ENCODE results near the gene HTR1D. TPM values are rescaled to one million over a fixed set of nuclear protein-coding genes. Genes with fewer than 3 reads are reported as not detected.

The HTR1D gene
- polyA plus RNA-seq, 2 of the 4 experiments (the other 2 are of a cell fraction), result 8.5 to 11.4 TPM

GRCh38 chr1:23221107-23221506 is 3.8 kb upstream of the HTR1D start:
- DNase-seq (ENCODE audit: low read depth in 1 of 2, low spot score in 1 of 2) (no peak), FAIRE-seq (no peak), ATAC-seq (no peak)
- H3K4me3 ChIP-seq, result no peak overlapping the region
- POLR2A ChIA-PET, result interaction anchor here (0.6 kb wide), 1 partner anchor 76 kb away, joined by 6 read pairs; no protein-coding TSS in a partner anchor
- no peak for TF ChIP-seq RARB (CRISPR knock-in tag; IDR thresholded peaks at IDR 0.05)
- TF ChIP-seq EHF (CRISPR knock-in tag; IDR thresholded peaks at IDR 0.05), result no peak
- TF ChIP-seq HMGXB4 (CRISPR knock-in tag; IDR thresholded peaks at IDR 0.05; ENCODE audit: borderline replicate concordance), result no peak
- no peak for TF ChIP-seq BCL3 (IDR thresholded peaks at IDR 0.05)
- TF ChIP-seq ZC3H11A (IDR thresholded peaks at IDR 0.05), result no peak
- CTCF ChIA-PET, result interaction anchor here (0.8 to 3.5 kb wide), 6 partner anchors 10 to 122 kb away, joined by 3 to 13 read pairs (median 10); no protein-coding TSS in a partner anchor
- 69% methylated on average over 2 of the region's 2 CpGs for WGBS (ENCODE audit: missing lambda C conversion rate)
- H3K9me3 ChIP-seq, result no peaks in the 10 kb centered on the region
- H3K4me1 ChIP-seq, result peaks cover 21% of the 10 kb centered on the region
- H3K4me2 ChIP-seq, result no peak overlapping the region
- peak overlapping the region in 1 of 2 experiments; percentile 19; a peak in 1 of 6 replicates for H3K27ac ChIP-seq

GRCh38 chr1:23216771-23217420 is 406 bp downstream of the HTR1D start:
- peak overlapping the region; percentile 77 for H3K4me2 ChIP-seq
- DNase-seq (ENCODE audit: low read depth in 1 of 2, low spot score in 1 of 2), result no peak
- ChIA-PET CTCF (interaction anchor here (0.6 to 3.2 kb wide), 39 partner anchors 9 to 324 kb away, joined by 3 to 25 read pairs (median 4); no protein-coding TSS in a partner anchor), POLR2A (interaction anchor here (0.7 kb wide), 1 partner anchor 28 kb away, joined by 3 read pairs; no protein-coding TSS in a partner anchor)
- H3K27ac ChIP-seq, result peak overlapping the region; percentile 96 to 97
- FAIRE-seq, result no peak
- peak; percentile 77 to 85 for ATAC-seq
- H3K4me3 ChIP-seq, result peak overlapping the region; percentile 91
- 0% methylated on average over 2 of the region's 78 CpGs for WGBS (ENCODE audit: missing lambda C conversion rate)
- no peaks in the 10 kb centered on the region for H3K9me3 ChIP-seq
- TF ChIP-seq FOXS1 (CRISPR knock-in tag; IDR thresholded peaks at IDR 0.05) (no peak), SMC3 (IDR thresholded peaks at IDR 0.05) (peak; percentile 87), KDM5A (IDR thresholded peaks at IDR 0.05) (0 out of 2 replicates have a peak, but pooled peaks have one; percentile 26), RAD21 (conservative IDR thresholded peaks at IDR 0.05 in 1 of 2, IDR thresholded peaks at IDR 0.05 in 1 of 2) (peak; percentile 57 to 86; a peak in 4 of 5 replicates), ESRRA (IDR thresholded peaks at IDR 0.05; ENCODE audit: borderline replicate concordance, low read length) (no peak), CTCF (IDR thresholded peaks at IDR 0.05) (peak; percentile 80), MAX (IDR thresholded peaks at IDR 0.05) (0 out of 2 replicates have a peak, but pooled peaks have one; percentile 12)
- peaks cover 36% of the 10 kb centered on the region for H3K4me1 ChIP-seq

- POLR2A ChIA-PET, result interaction anchor here (0.7 to 0.9 kb wide), 3 partner anchors 21 to 128 kb away, joined by 3 read pairs; partner anchors contain the start of gene HNRNPR
- TF ChIP-seq RAD21 (conservative IDR thresholded peaks at IDR 0.05 in 1 of 2, IDR thresholded peaks at IDR 0.05 in 1 of 2) (0 out of 5 replicates have a peak, but pooled peaks of 1 of the 2 experiments have one; percentile 17), SMC3 (IDR thresholded peaks at IDR 0.05) (no peak)
- Histone ChIP-seq H3K4me1 (peaks cover 46% of the 10 kb centered on the region), H3K27ac (peak overlapping the region; percentile 96 to 97), H3K4me2 (peak overlapping the region; percentile 77), H3K9me3 (no peaks in the 10 kb centered on the region), H3K4me3 (peak overlapping the region; percentile 91)
- ATAC-seq (peak; percentile 37 to 54; a peak in 4 of 6 replicates), FAIRE-seq (no peak), DNase-seq (ENCODE audit: low read depth in 1 of 2, low spot score in 1 of 2) (no peak)
- CTCF ChIA-PET, result interaction anchor here (0.7 to 3.2 kb wide), 28 partner anchors 8 to 325 kb away, joined by 3 to 25 read pairs (median 4); no protein-coding TSS in a partner anchor
- WGBS (ENCODE audit: missing lambda C conversion rate), result 43% methylated on average over 1 of the region's 3 CpGs
These were observed 1.4 kb downstream of the HTR1D start for GRCh38 chr1:23215751-23216449.
